ENCODE results near the gene APMAP.

GRCh38 chr20:25040438-25040831 lies 47.9 kb upstream of the APMAP start:
- TF ChIP-seq, protein P1, sequence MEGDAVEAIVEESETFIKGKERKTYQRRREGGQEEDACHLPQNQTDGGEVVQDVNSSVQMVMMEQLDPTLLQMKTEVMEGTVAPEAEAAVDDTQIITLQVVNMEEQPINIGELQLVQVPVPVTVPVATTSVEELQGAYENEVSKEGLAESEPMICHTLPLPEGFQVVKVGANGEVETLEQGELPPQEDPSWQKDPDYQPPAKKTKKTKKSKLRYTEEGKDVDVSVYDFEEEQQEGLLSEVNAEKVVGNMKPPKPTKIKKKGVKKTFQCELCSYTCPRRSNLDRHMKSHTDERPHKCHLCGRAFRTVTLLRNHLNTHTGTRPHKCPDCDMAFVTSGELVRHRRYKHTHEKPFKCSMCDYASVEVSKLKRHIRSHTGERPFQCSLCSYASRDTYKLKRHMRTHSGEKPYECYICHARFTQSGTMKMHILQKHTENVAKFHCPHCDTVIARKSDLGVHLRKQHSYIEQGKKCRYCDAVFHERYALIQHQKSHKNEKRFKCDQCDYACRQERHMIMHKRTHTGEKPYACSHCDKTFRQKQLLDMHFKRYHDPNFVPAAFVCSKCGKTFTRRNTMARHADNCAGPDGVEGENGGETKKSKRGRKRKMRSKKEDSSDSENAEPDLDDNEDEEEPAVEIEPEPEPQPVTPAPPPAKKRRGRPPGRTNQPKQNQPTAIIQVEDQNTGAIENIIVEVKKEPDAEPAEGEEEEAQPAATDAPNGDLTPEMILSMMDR (IDR thresholded peaks at IDR 0.05): no peak
- no peak for TF ChIP-seq POLR2A (IDR thresholded peaks at IDR 0.05)

Measured in ovary (tissue), 3 donors.